NCI-H187 treated with DMSO at 0.1 percent for 48 hours (cell line): ENCODE measurements around the gene SSU72.
"Not testable (repeated sequence)": the region's sequence is repeated elsewhere in the genome, so short reads cannot be mapped to it uniquely, and the experiment has no call there.

ENCODE experiments used
- DNase-seq: peaks from one replicate; lab custom pipeline; 2025; lab: John Stamatoyannopoulos, UW

SSU72 gene

GRCh38 chr1:1526476-1526875 lies 48.2 kb downstream of the SSU72 start:
- DNase-seq, result not testable (repeated sequence)

DNA sequence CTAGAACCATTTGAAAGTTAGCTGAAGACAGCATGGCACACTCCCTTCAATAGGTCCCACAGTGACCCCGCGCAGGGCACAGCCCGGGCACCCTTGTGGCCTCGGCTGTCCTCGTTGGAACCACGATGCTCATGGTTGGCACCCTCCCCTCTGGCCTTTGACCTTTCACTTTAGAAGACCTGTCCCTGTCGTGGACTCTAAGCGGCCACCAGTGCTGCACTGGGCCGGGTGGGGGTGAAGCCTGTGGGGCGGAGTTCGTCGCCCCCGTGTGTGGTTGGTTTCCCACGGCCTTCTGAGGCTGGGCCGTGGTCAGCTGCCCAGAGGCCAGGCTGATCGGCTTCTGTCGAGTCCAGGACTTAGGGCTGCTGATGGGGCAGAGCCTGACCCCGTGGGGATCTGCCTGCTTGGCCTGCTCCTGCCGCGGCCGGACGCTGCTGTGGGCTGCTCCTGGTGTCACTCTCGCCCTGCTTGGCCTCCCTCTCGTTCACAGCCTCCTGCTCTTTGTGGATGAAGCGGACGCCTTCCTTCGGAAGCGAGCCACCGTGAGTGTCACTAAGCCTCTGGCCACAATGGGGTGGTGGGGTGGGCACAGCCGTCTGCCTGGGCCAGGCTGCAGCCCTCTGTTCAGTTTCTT lies 49.8 kb downstream of the SSU72 start:
- DNase-seq, result not testable (repeated sequence)

GRCh38 chr1:1523651-1524050 lies 51.0 kb downstream of the SSU72 start:
- DNase-seq, result not testable (repeated sequence)

DNA sequence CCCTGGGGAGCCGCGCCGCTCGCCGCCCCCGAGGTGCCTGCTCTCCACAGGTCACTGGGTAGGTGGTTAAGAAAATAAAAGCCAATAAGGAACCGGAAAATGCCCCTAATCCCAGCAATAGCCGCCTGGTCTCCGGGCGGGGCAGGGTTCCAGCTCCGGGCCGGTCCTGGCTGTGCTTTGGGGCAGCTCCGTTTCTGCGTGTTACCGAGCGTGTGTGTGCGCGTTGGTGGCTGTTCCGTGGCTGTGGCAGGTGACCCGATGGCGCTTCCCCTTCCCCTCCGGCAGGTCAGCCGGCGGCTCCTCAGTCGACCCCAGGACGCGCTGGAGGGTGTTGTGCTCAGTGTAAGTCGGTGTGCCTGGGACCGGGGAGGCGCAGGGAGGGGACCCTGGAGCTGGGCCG lies 51.4 kb downstream of the SSU72 start:
- not testable (repeated sequence) for DNase-seq

DNA sequence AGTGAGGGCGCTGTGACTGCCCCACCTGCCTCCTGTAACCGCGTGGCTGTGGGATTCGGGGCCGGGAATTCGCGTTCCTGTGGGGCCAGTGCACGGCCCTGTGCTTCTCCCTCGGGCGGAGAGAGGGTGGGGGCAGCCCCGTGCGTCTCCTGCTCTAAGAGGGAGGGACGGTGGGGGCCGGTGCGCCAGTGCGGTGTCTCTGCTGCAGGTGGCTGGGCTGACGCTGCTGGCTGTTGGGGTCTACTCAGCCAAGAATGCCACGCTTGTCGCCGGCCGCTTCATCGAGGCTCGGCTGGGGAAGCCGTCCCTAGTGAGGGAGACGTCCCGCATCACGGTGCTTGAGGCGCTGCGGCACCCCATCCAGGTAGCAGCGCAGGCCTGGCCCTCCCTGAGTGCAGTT lies 52.1 kb downstream of the SSU72 start:
- DNase-seq, result not testable (repeated sequence)

DNA sequence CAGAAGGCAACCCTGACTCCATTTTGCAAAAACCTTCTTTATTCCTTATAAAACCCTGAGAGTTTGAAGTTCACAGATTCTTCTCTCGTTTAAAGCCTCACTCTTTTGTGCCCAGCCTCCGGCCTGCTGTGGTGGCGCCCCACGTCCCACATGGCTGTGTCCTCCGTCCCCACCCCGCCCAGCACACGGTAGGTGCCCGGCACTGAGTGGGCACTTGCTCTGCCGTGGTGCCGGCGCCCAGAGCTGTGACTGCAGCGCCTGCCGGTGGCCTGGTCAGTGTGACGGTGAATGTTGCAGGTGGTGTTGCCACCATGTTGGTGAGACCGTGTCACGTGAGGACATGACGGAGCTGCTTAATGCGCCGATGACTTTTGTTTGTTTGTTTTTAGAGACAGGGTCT lies 53.3 kb downstream of the SSU72 start:
- no peak for DNase-seq

- DNase-seq, result not testable (repeated sequence)
These were observed 54.7 kb downstream of the SSU72 start for GRCh38 chr1:1519805-1520505.

DNA sequence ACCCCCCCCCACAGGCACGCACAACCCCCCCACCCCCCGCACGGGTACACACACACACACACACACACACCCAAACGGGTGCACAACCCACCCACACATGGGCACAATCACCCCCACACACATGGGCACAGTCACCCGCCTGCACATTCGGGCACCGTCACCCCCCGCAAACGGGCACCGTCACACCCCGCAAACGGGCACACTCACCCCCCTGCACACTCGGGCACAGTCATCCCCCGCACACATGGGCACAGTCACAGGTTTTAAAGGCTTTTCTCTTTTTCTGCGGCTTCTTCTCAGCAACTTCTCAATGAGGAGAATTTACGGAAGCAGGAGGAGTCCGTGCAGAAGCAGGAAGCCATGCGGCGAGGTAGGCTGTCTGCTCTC lies 56.0 kb downstream of the SSU72 start:
- not testable (repeated sequence) for DNase-seq

GRCh38 chr1:1517973-1518620 lies 56.6 kb downstream of the SSU72 start:
- no peak for DNase-seq

GRCh38 chr1:1516923-1517322 lies 57.7 kb downstream of the SSU72 start:
- not testable (repeated sequence) for DNase-seq

- not testable (repeated sequence) for DNase-seq
These were observed 60.3 kb downstream of the SSU72 start for GRCh38 chr1:1514376-1514775.

GRCh38 chr1:1513675-1514074 lies 61.0 kb downstream of the SSU72 start:
- not testable (repeated sequence) for DNase-seq

- DNase-seq, result not testable (repeated sequence)
These were observed 62.2 kb downstream of the SSU72 start for GRCh38 chr1:1512425-1512824.

DNA sequence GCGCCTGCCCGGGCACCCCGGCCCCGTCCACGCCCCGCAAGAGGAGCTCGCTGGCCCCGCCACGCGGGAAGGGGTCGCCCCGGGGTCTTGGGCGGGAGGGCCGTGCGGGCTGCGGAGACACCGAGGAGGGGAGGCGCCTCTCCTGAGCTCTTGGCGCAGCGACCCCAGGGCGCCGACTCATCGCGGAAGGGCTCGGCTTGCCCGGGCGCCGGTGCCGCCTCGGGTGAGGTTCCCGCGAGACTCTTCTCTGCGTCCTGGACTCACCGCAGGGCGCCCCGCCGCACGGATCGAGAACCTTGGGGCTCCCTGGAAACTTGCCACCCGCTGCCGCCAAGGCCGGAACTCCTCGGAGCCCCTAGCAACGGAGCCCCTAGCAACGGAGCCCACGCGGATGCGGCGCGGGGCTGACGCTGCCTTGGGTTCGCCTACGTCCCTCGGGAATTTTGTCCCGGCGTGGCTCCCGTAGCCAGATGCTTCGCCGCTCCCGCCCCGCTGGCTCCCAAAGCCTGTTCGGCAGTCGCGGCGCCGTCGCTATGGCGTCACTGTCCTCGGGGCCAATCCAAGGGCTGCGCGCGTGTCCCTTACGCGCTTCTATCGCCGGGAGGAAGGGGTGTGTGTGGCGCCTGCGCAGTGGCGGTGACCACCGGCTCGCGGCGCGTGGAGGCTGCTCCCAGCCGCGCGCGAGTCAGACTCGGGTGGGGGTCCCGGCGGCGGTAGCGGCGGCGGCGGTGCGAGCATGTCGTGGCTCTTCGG lies 63.0 kb downstream of the SSU72 start, which contains the start of gene ATAD3A:
TSS of gene ATAD3A (plus strand) at position 630 of the 753 bp plus-strand sequence. CDS start at position 737, 107 bp downstream.
- peak; percentile 69 for DNase-seq

- DNase-seq, result no peak
These were observed 63.6 kb downstream of the SSU72 start for GRCh38 chr1:1510912-1511532.

DNA sequence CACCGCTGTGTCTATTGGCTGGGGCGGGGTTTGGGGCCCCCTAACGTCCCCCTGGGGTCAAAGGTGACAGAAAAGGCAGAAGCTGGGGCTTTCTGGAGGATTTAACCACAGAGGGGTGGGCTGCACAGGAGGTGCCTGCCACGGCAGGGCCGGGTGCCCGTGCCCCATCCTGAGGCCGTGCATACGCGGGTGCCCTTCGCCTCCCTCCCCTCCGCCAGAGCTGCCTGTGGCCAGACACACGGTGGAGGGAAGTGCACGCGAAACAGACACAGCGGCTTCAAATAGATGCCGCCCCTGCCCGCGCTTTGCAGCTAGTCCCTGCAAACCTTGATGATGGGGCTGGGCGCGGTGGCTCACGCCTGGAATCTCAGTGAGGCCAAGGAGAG lies 65.2 kb downstream of the SSU72 start:
- not testable (repeated sequence) for DNase-seq

GRCh38 chr1:1508775-1509464 lies 65.7 kb downstream of the SSU72 start:
- not testable (repeated sequence) for DNase-seq

DNA sequence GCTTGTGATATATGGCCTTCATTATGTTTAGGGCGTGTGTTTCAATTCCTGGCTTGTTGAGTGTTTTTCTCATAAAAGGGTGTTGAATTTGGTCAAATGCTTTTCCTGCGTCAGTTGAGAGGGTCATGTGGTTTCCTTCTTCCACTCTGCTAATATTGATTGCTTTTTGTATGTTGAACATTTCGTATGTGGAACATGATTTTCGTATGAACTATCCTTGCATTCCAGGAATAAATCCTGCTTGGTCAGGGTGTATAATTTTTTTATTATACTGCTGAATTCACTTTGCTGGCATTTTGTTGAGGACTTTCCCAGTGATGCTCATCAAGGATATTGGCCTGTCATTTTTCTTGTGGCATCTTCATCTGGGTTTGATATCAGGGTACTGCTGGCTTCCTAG lies 67.4 kb downstream of the SSU72 start:
- DNase-seq, result no peak

DNA sequence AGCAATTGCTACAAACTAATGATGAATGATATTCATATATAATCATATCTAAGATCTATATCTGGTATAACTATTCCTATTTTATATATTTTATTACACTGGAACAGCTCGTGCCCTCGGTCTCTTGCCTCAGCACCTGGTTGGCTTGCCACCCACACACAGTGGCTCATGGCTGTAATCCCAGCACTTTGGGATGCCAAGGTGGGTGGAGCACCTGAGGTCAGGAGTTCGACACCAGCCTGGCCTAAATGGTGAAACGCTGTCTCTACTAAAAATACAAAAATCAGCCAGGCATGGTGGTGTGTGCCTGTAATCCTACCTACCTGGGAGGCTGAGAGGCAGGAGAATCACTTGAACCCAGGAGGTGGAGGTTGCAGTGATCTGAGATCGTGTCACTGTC lies 68.9 kb downstream of the SSU72 start:
- DNase-seq, result not testable (repeated sequence)

GRCh38 chr1:1505366-1505798 lies 69.3 kb downstream of the SSU72 start:
- DNase-seq, result not testable (repeated sequence)

DNA sequence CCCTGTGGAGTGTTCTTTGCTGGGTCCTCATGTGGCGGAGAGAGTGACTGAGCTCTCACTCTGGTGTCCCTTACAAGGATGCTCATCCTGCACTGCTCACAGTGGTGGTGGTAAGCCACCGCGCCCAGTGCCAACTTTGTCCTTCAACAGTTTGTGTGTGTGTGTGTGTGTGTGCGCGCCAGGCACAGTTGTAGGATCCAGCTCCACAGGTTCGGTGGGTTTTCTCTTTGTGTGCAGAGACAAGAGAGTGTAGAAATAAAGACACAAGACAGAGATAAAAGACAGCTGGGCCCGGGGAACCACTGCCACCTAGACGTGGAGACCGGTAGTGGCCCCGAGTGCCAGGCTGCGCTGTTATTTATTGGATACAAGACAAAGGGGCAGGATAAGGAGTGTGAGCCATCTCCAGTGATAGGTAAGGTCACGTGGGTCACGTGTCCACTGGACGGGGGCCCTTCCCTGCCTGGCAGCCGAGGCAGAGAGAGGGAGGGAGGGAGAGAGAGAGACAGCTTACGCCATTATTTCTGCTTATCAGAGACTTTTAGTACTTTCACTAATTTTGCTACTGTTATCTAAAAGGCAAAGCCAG lies 69.8 kb downstream of the SSU72 start:
- peak; percentile 59 for DNase-seq
